NOMO-1 treated with dmso at 0.1 percent for 144 hours (cell line): ENCODE data around the gene STXBP5L.
"Not testable (repeated sequence)": the region's sequence is repeated elsewhere in the genome, so short reads cannot be mapped to it uniquely, and the experiment has no call there.

Source experiments
- DNase-seq: peaks from one replicate; lab custom pipeline; 2025; ENCODE audit not compliant: unreplicated experiment; lab: John Stamatoyannopoulos, UW

STXBP5L gene

DNA sequence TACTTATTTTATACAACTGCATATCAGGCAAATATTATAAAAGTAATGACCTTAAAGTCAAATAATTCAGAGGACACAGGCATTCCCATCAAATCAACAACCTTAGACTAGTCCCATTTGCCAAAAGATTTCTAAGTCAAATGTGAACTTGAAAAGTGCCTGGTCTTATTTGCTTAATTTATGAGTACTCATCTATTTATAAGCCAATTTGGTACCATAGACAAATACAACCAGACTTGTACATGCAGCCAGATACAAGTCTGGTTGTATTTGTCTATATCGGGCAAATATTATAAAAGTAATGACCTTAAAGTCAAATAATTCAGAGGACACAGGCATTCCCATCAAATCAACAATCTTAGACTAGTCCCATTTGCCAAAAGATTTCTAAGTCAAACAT is 322.2 kb downstream of the STXBP5L start:
- not testable (repeated sequence) for DNase-seq

DNA sequence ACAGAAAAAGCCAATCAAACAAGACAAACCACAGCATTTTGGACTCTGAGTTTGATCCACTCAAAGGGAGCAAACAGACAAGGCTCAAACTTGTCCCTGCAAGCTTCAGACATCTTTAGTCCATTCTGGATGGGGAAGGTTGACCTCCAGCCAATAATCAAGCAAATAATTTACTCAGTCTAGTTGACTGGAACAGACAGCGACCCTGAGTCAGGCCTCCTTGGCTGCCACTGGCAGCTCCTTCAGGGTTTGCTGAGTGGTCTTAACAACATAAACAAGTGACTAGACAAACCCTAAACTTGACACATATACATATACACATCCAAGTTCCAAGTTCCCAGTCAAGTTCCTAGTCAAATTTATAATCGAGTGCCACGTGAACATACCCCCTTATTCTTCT is 323.9 kb downstream of the STXBP5L start:
- no peak for DNase-seq

DNA sequence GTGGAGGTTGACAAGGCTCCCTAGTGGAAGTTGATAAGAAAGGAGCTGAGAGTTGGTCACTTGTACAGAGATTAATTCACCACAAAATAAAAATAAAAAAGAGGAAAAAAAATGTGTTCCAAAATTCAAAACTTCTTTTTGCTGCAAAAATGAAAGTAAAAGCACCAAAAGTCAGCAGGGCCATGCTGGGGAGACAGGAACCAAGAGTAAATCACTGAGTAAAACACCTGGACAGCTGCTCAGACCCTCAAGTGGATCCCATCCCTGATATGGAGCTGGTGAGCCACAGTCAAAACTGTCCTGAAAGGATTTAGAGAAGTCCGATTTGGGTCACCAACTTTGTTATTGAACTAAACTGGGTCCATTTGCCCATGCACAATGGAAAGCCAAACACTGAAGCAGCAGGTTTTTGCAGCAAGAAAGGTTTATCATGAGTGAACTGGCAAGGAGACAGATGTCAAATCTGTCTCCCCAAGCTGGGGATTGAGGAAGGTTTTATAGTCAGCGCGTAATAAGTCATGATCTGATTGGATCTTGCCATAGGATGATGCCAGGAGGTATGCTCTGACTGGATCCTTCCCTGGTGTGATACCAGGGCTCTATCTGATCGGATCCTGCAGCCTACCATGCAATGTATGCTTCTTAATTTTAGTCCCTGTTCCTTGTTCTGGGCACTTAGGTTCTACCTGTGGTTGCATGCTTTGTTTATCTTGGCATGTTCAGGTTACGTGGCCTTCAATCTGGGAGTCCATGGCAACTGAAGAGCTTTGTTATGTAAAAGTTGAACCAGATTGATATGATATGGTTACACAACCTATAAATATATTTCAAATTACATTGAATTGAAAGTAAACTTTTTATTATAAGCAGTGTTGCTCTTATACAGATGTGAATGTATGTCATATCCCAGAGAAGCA is 324.6 kb downstream of the STXBP5L start:
- DNase-seq, result no peak

DNA sequence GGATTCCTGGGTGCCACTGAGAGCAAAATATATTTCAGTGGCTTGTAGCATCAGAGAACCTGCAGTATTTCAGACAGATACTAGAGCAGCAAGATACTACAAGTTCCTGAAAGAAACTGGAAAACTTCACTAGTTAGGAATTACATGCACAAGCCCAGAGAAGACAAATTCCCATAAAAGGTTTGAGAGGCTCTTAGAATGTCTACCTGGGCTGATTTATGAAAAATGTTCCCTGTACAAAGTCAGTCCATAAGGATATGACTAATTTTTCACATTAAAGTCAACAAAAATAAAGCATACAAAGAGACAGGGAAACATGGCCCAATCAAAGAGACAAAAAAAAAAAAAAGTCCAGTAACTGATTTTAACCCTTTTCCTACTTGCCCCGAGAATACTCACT is 335.2 kb downstream of the STXBP5L start:
- no peak for DNase-seq

DNA sequence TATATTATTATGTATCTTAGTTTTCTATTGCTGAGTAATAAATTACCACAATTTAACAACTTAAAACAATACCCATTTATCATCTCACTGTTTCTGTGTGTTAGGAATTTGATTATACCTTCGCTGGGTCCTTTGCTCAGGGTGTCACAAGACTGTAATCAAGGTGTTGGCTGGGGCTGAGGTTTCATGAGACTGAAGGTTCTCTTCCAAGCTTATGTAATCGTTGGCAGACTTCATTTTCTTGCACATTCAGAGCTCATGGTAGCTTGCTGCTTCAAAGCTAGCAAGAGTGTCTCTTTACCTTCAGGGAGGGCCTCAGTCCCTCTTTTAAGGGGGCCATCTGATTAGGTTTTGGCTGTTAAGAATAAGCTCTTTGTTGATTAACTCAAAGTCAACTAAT is 344.7 kb downstream of the STXBP5L start:
- DNase-seq, result no peak

DNA sequence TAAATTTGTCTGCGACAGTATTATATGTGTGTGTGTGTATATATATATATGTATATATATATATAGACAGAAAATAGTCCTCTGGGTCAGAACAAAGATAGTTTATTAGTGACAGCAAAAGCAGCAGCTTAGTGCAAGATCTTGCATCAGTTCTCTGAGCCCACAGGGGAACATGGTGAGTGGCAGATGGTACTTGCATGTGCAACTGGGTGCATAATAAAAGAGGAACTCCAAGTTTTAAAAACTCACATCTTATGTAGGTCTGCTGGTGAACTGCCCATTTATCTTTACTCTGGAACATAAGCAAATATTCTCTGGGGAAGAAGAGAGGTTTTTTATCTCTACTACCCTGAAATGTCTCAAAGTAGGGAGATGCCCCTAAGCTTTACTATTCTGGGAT is 361.4 kb downstream of the STXBP5L start:
- no peak for DNase-seq

DNA sequence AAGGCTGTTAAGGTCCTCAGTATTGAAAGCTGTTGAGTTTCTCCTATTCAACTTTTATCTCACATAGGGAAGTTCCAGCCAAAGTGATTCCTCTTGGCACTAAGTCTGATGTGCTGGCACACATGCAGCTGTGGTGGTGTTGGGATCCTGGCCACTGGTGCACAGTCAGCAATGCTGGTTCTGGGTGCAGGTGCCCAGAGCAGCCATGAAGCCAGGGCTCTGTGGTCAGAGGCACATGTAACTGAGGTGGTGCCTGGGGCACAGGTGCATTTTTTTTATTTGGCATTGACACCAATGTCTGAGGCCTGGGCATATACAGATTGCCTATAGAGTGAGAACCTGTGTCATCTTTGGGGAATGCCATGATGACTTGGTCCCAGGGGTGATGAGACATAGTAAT is 366.4 kb downstream of the STXBP5L start:
- DNase-seq, result no peak

DNA sequence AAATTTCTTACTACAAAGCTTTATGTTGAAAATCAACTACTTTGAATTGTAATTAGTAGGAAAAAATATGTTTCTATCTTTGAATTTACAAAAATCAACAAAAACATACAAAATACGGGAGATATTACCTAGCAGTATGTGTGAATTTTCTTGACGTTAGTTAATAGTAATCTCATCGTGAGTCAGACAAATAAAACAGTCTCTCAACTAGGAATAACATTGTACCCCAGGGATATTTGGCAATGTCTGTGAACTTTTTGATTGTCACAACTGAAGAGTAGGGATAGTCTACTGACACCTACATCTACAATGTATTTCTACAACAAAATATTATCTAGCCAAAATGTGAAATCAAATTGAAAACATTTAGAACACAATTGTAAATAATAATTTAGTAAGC is 387.4 kb downstream of the STXBP5L start:
- DNase-seq, result no peak

DNA sequence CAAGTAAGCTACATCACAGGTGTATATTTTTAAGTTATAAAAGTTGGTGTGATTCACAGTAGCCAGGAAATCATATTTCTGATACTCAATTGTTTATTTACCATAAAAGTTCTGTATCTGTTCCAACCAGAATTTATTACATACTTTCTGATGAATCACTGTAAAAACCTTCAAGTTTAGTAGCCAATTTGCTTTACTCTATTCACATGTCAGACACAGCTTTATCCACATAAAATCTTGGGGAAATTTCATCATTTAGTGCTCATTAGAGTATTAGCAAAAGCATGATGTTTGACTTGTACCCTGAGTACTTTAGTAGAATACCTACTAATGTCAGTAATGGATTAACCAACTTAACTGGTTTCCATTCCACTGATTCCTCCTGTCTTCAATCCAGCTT is 388.0 kb downstream of the STXBP5L start:
- no peak for DNase-seq

DNA sequence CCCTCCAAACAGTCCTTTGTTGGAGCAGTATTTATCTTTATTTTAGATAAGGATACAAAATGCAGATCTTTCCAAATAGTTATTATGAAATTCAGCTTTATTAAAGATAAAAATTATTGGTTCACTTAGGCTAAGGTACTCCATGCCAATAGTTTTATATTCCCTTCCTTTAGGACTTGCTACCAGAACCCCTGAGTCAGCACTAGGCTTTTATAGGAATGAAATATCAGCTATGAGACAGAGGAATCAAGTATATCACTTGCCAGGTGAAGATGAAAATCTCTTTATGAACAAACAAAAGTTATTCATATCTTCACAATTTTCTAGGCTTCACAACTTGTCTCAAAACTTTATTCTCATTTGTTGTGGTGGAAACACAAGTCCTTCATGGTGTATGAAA is 416.3 kb downstream of the STXBP5L start:
- DNase-seq, result no peak

DNA sequence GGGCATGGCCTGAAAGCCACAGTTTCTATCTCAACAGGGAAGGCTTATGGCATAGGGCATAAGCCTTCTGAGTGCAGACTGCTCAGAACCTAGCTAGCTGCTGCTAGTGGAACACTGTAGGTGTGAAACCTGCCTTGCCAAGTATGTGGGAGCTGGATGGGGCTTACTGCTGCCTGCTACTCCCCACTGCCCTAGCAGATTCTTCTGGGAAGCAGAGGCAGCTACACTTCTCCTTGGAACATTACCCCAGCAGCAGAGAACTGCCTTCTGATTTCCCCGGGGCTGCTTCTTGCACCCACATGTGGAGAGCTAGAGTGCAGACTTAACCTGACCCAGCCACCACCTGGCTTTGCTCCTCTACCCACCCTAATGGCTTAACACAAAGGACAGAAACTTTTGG is 422.1 kb downstream of the STXBP5L start:
- DNase-seq, result no peak

DNA sequence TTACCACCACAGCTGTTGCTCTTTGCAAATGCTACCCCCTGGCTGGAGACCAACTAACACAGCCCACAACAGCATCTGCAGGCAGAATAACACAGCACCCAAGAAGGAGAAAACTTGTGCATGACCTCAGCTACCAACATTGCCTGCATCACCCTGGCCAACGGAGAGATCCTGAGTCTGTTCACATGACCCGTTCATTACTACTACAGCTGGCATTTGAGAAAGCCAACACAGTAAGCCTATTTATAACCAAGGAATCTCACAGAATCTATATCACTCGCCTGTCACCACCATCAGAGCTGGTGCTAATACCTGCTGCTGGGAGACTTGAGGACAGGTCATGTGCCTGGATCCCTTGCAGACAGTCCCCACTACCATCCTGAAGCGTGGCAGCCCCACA is 422.6 kb downstream of the STXBP5L start:
- no peak for DNase-seq

DNA sequence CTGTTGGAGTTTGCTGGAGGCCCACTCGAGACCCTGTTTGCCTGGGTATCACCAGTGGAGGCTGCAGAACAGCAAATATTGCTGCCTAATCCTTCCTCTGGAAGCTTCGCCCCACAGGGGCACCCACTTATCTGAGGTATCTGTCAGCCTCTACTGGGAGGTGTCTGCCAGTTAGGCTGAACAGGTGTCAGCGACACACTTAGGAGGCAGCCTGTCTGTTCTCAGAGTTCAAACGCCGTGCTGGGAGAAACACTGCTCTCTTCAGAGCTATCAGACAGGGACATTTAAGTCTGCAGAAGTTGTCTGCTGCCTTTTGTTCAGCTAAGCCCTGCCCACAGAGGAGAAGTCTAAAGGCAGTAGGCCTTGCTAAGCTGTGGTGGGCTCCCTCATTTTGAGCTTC is 448.0 kb downstream of the STXBP5L start:
- DNase-seq, result not testable (repeated sequence)

DNA sequence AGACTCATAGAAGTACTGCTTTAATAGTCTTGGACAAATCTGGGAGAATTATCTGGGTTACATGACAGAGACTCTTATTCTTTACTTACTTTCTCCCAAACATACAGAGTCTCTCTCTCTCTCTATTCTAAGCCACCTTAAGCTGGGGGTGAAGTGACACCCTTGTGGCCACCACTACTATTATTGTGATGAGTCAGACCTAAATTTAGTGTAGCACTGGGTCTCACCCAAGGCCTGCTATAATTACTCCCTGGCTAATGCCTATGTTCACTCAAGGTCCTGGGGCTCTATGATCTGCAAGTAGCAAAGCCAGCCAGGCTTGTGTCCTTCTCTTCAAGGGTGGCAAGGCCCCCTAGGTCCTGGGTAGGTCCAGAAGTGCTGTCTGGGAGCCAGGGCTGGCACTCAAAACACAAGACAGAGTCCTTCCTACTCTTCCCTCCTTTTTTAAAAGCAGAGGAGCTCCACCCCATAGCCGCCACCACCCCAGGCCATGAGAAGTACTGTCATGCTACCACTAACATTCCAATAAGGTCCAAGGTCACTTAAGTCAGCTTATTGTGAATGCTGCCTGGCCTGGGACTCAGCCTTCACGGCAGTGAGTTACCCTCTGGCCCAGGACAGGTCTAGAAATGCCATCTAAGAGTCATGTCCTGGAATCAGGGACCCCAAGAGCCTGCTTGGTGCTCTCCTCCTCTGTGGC is 454.2 kb downstream of the STXBP5L start:
- no peak for DNase-seq

DNA sequence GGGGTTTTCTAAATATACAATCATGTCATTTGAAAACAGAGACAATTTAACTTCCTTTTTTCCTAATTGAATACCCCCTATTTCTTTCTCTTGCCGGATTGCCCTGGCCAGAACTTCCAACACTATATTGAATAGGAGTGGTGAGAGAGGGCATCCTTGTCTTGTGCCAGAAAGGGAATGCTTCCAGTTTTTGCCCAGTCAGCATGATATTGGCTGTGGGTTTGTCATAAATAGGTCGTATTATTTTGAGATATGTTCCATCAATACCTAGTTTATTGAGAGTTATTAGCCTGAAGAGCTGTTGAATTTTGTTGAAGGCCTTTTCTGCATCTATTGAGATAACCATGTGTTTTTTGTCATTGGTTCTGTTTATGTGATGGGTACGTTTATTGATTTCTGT is 480.3 kb downstream of the STXBP5L start:
- not testable (repeated sequence) for DNase-seq

DNA sequence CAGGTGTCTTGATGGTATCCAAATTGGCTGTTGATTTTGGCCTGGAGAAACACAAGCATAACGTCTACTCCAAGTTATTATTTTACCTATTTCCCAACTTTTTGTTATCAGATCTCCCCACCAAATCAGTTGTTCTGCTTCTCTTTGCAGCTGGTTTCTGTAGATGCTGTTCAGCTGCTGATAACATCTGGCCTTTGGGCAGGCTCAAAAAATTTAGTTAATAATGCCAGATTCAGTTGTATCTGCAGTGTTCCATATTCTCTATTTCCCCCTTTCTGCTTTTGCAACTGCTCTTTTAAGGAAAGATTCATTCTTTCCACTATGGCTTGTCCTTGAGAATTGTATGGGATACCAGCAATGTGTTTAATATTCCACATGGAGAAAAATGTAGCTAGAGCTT is 488.0 kb downstream of the STXBP5L start:
- DNase-seq, result not testable (repeated sequence)

DNA sequence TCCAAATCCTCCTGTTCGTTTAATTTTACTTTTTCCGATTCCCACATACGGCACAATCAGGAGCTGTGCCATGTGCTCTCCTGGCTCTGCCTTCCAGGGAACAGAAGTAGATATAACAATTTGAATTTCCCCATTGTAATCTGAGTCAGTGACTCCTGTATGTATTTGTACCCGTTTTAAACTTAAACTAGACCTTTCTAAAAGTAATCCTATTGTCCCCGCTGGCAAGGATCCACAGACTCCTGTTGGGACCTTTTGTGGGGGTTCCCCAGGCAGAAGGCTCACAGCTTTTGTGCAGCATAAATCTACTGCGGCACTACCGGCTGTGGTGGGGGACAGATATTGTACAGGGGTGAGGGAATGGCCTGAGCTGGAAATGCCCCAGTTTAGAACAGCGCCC is 490.0 kb downstream of the STXBP5L start:
- DNase-seq, result not testable (repeated sequence)

DNA sequence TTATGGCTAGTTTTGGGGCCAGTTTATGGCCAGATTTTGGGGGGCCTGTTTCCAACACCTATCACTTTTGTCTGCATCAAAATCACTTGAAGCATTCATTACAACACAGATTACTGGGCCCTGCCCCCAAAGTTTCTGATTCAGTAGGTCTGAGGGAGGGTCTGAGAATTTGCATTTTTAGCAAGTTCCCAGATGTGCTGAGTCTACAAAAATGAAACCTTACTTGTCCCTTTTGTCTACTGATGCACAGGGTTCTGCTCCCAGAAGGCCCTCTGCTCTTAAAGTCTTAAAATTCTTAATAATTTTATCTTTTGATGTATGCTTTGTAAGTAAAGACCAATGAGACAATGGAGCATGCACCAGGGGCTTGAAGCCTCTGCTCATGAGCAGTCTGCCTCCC is 491.8 kb downstream of the STXBP5L start:
- DNase-seq, result no peak

DNA sequence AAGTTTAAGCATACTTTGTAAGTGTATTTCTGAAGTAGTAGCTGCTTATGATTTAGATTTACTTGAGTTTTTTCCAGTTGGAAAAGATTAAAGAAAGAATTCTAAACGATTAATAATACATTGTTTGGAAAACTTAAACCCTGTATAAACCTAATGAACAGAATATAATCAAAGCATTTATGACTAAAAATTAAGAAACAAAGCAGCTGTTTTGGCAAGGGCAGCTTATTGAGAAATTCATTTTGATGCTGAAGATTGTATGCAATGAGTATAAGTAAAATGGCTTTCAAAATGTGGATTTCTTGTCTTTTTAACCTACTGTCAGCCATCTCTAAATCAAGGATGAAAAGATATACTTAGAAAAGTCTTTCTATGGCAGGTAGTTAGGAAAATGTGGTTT is 497.6 kb downstream of the STXBP5L start:
- DNase-seq, result no peak

DNA sequence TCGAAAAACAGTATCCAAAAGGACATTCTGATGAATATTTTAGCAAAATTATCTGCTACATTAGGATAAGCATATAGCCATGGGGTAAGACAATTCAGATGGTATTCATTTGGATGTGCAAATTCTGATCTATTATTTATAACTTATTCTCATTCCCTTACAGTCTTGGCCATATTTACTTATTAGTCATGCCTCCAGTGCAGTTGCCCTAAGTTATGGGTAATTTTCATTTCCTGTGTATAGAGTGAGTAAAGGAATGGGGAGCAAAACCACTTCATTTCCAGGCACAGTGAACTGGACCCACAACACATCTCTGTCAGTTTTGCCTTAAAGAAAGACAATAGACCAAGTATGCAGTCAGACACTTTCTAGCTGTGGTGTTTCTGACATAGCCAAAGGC is 503.5 kb downstream of the STXBP5L start:
- no peak for DNase-seq

DNA sequence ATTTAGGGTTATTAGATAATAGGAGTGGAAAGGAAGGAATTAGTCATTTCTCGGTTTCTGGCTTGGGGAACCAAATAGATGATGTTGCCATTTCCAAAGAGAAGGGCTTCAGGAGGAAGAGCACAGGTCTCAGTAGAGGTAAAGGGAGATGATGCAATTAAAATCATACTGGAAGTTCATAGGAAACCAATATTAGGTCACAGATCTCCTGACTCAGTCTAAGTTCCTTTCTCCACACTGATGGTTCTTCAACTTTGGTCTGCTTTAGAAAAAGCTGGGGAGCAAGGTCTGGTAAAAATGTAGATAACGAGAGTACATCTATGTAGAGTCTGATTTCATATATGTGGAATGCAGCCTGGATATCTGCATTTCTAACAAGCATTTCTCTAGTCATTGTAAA is 506.9 kb downstream of the STXBP5L start:
- DNase-seq, result no peak

DNA sequence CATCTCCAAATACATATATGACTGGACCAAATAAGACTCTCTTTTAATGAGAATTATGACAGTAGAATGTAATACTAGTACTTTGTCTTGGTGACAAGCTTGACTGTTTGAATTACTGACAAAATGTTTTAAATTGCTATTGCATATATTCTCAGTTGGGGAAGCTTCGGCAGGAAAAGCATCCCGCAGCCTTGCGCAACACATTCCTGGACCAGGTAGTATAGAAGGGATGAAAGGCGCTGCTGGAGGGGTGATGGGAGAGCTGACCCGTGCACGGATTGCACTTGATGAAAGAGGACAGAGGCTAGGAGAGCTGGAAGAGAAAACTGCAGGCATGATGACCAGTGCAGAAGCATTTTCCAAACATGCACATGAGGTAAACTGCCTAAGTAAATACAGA is 510.2 kb downstream of the STXBP5L start:
- no peak for DNase-seq
